Fibroblast of peridontal ligament (primary cell): Measurements from ENCODE around the gene RPS6KC1.
A peak's percentile ranks its signal among the peaks of the same experiment; 100 is the strongest.
"Not testable (repeated sequence)": the region's sequence is repeated elsewhere in the genome, so short reads cannot be mapped to it uniquely, and the experiment has no call there.

Experiments used
- DNase-seq: peaks from one replicate; pipeline ENCODE4 v3.0.0-alpha.2; 2010; ENCODE audit errors: extremely low read depth

Gene RPS6KC1

GRCh38 chr1:213106298-213106697 lies 55.3 kb downstream of the RPS6KC1 start:
- DNase-seq = no peak

GRCh38 chr1:213107613-213108012 lies 56.6 kb downstream of the RPS6KC1 start:
- no peak for DNase-seq

- no peak for DNase-seq
Measured at GRCh38 chr1:213110349-213111300, 59.6 kb downstream of the RPS6KC1 start.

GRCh38 chr1:213111502-213111901 lies 60.5 kb downstream of the RPS6KC1 start:
- DNase-seq = no peak

- DNase-seq = not testable (repeated sequence)
Measured at GRCh38 chr1:213112723-213113122, 61.7 kb downstream of the RPS6KC1 start.

- DNase-seq = not testable (repeated sequence)
Measured at GRCh38 chr1:213117699-213118180, 66.7 kb downstream of the RPS6KC1 start.

GRCh38 chr1:213119794-213120193 lies 68.8 kb downstream of the RPS6KC1 start:
- no peak for DNase-seq

- no peak for DNase-seq
Measured at GRCh38 chr1:213120386-213120785, 69.3 kb downstream of the RPS6KC1 start.

GRCh38 chr1:213120961-213121360 lies 69.9 kb downstream of the RPS6KC1 start:
- DNase-seq = no peak

- peak; percentile 80 for DNase-seq
Measured at GRCh38 chr1:213122514-213122929, 71.5 kb downstream of the RPS6KC1 start.

GRCh38 chr1:213123087-213123486 lies 72.0 kb downstream of the RPS6KC1 start:
- no peak for DNase-seq

GRCh38 chr1:213123536-213123935 lies 72.5 kb downstream of the RPS6KC1 start:
- DNase-seq = peak; percentile 36

- no peak for DNase-seq
Measured at GRCh38 chr1:213124590-213124989, 73.5 kb downstream of the RPS6KC1 start.

GRCh38 chr1:213125643-213126042 lies 74.6 kb downstream of the RPS6KC1 start:
- DNase-seq = no peak

GRCh38 chr1:213127074-213127473 lies 76.0 kb downstream of the RPS6KC1 start:
- DNase-seq = no peak

- DNase-seq = peak; percentile 25
Measured at GRCh38 chr1:213131851-213132655, 81.0 kb downstream of the RPS6KC1 start.

GRCh38 chr1:213135572-213135971 lies 84.5 kb downstream of the RPS6KC1 start:
- DNase-seq = peak; percentile 37

- no peak for DNase-seq
Measured at GRCh38 chr1:213136190-213136917, 85.3 kb downstream of the RPS6KC1 start.

GRCh38 chr1:213138391-213138790 lies 87.3 kb downstream of the RPS6KC1 start:
- DNase-seq = no peak

- DNase-seq = peak; percentile 80
Measured at GRCh38 chr1:213138892-213139291, 87.9 kb downstream of the RPS6KC1 start.

GRCh38 chr1:213148905-213149304 lies 97.9 kb downstream of the RPS6KC1 start:
- no peak for DNase-seq

- not testable (repeated sequence) for DNase-seq
Measured at GRCh38 chr1:213150090-213150489, 99.0 kb downstream of the RPS6KC1 start.
